ENCODE results near the gene TRIM61. TPM values are rescaled to one million over a fixed set of nuclear protein-coding genes. Genes with fewer than 3 reads are reported as not detected.
"Not testable (repeated sequence)": the region's sequence is repeated elsewhere in the genome, so short reads cannot be mapped to it uniquely, and the experiment has no call there.

Gene TRIM61
- total RNA-seq, 1 donor from 2014 or later, result not detected

DNA sequence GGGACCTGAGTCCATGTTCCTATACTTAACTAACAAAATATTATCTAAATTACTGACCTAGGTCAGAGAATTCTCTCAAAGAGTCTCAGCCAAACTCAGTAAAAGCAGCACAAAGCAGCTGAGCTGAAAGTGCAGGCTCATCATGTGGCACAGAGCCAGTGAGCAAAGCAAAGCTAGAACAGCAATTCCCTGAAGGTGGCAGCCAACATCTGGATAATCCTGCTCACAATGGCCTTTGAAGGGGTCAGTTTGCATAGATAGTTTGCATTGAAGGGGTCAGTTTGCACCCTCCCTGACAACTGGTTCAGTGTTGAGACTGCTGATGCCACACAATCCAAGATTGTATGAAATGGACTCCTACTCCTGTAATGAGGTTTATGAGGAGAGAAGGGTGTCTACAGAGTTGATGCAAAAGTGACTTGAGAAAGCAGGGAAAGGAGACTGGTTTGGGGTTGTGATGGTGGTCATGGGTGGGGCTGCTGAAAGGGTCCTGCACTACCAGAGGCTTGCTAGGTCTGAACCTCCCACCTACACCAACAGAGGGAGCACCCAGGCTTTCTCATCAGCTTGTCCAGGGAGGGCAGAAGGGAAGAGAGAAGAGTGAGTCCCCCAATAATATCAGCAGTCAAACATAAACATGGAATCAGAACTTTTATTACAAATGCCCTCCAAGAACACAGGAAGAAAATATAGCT is 39.7 kb downstream of the TRIM61 start:
- Histone ChIP-seq H3K4me1 (no peaks in the 10 kb centered on the region), H3K9me3 (no peaks in the 10 kb centered on the region), H3K36me3 (no peaks in the 10 kb centered on the region), H3K4me3 (no peak overlapping the region), H3K27ac (no peak overlapping the region), H3K27me3 (no peaks in the 10 kb centered on the region)
- intact Hi-C loops (cut with DNase I), result no loop called here
- TF ChIP-seq, protein P1, sequence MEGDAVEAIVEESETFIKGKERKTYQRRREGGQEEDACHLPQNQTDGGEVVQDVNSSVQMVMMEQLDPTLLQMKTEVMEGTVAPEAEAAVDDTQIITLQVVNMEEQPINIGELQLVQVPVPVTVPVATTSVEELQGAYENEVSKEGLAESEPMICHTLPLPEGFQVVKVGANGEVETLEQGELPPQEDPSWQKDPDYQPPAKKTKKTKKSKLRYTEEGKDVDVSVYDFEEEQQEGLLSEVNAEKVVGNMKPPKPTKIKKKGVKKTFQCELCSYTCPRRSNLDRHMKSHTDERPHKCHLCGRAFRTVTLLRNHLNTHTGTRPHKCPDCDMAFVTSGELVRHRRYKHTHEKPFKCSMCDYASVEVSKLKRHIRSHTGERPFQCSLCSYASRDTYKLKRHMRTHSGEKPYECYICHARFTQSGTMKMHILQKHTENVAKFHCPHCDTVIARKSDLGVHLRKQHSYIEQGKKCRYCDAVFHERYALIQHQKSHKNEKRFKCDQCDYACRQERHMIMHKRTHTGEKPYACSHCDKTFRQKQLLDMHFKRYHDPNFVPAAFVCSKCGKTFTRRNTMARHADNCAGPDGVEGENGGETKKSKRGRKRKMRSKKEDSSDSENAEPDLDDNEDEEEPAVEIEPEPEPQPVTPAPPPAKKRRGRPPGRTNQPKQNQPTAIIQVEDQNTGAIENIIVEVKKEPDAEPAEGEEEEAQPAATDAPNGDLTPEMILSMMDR (IDR thresholded peaks at IDR 0.05), result no peak
- DNase-seq (ENCODE audit: low spot score in 2 of 2), result no peak

DNA sequence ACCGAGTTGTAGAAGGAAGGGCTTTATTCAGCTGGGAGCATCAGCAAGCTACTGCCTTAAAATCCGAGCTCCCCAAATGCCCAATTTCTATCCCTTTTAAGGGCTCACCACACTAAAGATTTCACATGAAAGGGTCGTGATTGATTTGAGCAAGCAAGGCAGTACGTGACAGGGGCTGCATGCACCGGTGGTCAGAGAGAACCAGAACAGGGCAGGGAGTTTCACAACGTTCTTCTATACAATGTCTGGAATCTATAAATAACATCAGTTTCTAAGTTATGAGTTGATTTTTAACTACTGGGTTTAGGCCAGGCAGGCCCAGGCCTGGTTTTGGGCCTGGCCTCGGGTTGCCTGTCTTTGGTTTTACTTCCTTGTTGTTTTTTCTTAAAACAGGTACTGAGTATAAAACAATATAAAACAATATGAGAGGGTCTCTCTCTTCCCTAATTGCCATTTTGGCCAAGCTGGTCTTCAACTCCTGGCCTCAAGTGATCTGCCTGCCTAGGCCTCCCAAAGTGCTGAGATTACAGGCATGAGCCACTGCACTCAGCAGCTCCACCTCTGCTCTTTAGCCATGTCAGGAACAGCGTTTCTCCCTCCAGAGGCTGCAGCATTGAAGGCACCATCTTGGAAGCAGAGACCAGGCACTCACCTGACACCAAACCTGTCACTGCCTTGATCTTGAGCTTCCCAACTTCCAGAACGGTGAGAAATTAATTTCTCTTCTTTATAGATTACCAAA is 41.4 kb downstream of the TRIM61 start:
- H3K4me1 ChIP-seq; H3K36me3 ChIP-seq; H3K9me3 ChIP-seq; intact Hi-C loops (cut with DNase I); H3K4me3 ChIP-seq; H3K27me3 ChIP-seq; H3K27ac ChIP-seq; DNase-seq (ENCODE audit: low spot score in 2 of 2): not testable (repeated sequence)

DNA sequence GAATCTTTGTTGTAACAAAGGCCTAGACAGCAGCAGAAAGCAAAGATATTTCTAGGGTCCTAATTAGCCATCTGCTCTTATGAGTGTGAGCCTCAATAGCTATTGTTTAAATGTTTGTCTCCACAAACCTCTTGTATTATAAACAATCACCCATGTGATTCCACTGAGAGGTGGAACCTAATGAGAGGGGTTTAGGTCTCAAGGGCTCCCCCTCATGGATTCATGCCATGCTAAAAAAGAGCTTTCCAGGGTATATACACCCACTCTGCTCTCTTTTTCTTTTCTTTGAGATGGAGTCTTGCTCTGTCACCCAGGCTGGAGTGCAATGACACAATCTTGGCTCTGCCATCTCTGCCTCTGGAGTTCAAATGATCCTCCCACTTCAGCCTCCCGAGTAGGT is 42.1 kb downstream of the TRIM61 start:
- no peaks in the 10 kb centered on the region for H3K36me3 ChIP-seq
- intact Hi-C loops (cut with DNase I), result no loop called here
- no peaks in the 10 kb centered on the region for H3K9me3 ChIP-seq
- no peaks in the 10 kb centered on the region for H3K4me1 ChIP-seq
- H3K4me3 ChIP-seq, result no peak overlapping the region
- H3K27me3 ChIP-seq, result no peaks in the 10 kb centered on the region
- DNase-seq (ENCODE audit: low spot score in 2 of 2), result no peak
- H3K27ac ChIP-seq, result no peak overlapping the region
- TF ChIP-seq, protein P1 (IDR thresholded peaks at IDR 0.05), result no peak

DNA sequence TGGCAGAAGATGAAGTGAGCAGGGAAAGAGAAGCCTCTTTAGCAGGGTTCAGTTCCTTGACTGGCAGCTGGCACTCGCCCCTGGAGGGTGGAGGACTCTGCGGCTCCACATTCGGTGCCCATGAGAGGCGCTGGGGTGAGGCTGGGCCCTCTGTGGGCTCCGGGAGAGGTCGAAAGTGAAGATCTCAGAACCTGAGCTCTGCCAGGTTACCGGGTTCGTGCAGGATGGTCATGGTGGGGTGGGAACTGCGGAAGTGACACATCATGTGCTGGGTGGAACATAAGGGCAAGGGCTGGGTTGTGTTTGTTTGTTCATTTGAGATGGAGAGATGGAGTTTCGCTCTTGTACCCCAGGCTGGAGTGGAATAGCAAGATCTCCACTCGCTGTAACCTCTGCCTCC is 44.2 kb downstream of the TRIM61 start:
- intact Hi-C loops (cut with DNase I), result no loop called here
- Histone ChIP-seq H3K36me3 (no peaks in the 10 kb centered on the region), H3K27me3 (no peaks in the 10 kb centered on the region), H3K4me3 (no peak overlapping the region), H3K4me1 (no peaks in the 10 kb centered on the region), H3K27ac (no peak overlapping the region), H3K9me3 (no peaks in the 10 kb centered on the region)
- TF ChIP-seq, protein P1 (IDR thresholded peaks at IDR 0.05), result no peak
- DNase-seq (ENCODE audit: low spot score in 2 of 2), result no peak

DNA sequence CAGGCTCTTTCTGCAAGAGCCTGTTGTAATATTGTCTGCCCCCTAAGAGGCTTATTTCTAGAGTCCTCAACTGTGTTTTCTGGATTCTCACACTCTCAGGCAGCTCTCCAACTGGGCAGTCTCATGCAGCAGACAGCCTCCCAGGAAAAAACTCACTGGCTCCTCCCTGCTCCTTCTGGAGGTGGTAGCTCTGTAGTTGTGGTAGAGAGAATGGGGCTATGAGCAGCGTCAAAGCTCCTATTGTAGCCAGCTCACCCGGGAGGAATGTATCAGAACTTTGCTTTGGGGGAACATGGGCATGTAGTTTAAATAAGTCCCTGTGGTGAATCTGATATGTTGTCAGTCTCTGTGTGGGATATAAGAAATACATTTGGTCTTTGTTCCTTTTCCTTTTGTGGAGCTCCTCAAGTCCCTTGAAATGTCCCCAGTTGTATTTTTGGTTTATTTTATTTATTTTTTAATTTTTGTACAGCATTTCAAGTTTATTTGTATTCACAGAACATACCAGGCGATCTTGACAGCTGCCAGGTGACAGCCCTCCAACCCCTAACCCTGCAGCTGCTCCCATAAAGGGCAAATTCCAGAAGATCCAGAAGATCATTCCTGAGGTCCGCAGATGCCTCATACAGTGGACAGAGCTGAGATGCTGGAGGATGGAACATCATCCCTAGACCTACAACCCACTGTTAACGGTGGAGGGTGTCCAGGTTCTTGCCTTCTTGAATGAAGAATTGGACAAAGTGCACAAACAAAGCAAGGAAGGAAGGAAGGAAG is 45.7 kb downstream of the TRIM61 start:
- Histone ChIP-seq H3K4me1 (no peaks in the 10 kb centered on the region), H3K4me3 (no peak overlapping the region), H3K27me3 (no peaks in the 10 kb centered on the region), H3K36me3 (no peaks in the 10 kb centered on the region), H3K27ac (no peak overlapping the region), H3K9me3 (no peaks in the 10 kb centered on the region)
- TF ChIP-seq, protein P1 (IDR thresholded peaks at IDR 0.05), result no peak
- no peak for DNase-seq (ENCODE audit: low spot score in 2 of 2)
- intact Hi-C loops (cut with DNase I), result no loop called here

DNA sequence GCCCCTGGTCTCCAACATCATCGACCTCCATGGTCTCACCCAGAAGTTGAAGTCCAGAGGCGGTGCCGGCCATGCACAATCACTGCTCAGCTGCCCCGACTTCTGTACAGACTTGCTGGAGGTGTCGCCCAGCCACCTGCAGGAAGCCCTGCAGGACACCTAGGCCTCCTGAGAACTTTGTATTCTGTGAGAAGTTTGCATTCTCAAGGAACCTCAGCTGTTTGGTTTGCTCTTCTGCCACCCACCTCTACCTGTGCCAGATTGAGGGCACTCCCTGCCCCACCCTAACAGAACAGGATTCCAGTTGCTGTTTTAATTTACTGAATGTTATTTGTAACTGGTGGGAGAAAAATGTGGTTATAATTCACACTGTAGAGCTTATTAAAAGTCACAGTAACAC is 46.8 kb downstream of the TRIM61 start:
- no peak for DNase-seq (ENCODE audit: low spot score in 2 of 2)
- intact Hi-C loops (cut with DNase I), result no loop called here

DNA sequence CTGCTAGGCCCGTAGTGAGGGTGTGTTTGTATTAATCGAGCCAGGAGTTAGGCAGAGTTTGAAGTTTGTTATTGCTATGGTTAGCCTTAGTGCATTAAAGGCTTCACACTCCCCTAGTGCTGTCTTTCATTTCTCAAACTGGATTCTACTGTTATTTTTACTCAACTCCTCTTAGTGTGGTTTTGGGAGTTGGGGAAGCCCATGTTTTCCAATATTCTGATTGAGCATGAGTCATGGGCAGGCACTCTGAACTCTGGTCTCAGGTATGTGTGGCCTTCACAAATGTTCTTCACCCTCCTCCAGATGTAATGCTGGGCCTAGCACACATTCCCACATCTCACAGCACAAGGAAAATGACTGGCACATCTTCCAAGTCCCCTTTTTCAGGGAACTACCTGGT is 50.4 kb downstream of the TRIM61 start:
- H3K27ac ChIP-seq; H3K4me3 ChIP-seq; H3K9me3 ChIP-seq; H3K4me1 ChIP-seq; H3K27me3 ChIP-seq; intact Hi-C loops (cut with DNase I); H3K36me3 ChIP-seq; DNase-seq (ENCODE audit: low spot score in 2 of 2): not testable (repeated sequence)

More for the DNA sequence above, 46.8 kb downstream of the TRIM61 start:
- no peak overlapping the region for H3K27ac ChIP-seq
- no peak overlapping the region for H3K4me3 ChIP-seq
- H3K36me3 ChIP-seq, result no peaks in the 10 kb centered on the region
- no peaks in the 10 kb centered on the region for H3K4me1 ChIP-seq
- TF ChIP-seq, protein P1 (IDR thresholded peaks at IDR 0.05), result no peak
- no peaks in the 10 kb centered on the region for H3K27me3 ChIP-seq
- H3K9me3 ChIP-seq, result no peaks in the 10 kb centered on the region

Measured in ascending aorta (tissue), 2 donors.